ENCODE measurements around the gene MRPL19.
A peak's percentile ranks its signal among the peaks of the same experiment; 100 is the strongest.

MRPL19 gene

DNA sequence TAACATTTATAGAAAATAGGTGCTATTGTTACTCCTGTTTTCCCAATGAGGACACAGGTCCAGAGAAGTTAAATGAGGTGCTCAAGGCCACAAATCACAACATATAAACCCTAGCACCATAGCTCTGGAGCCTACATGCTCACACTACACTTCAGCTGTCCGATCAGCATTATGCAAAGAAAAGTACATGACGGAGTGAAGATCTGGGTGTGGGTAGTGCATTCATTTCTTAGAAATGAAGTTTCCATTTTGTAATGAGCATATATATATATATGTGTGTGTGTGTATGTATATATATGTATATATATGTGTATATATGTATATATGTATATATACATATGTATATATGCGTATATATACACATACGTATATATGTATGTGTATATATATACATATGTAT, 30.2 kb upstream of the MRPL19 start:
- DNase-seq (ENCODE audit: low read depth), result no peak

DNA sequence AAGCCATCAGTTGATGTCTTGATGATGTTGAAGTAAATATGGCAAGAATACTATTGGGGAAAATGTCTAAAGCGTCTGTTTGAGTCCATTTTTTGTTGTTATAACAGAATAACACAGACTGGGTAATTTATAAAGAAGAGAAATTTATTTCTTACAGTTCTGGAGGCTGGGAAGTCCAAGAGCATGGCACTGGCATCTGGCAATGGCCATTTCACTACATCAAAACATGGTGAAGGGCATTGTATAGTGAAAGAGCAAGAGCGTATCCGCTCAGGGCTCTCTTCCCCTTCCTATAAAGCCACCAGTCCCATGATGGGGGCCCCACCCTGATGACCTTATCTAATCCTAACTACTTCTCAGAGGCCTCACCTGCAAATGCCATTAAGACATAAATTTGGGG, 29.6 kb upstream of the MRPL19 start:
- DNase-seq (ENCODE audit: low read depth), result no peak

DNA sequence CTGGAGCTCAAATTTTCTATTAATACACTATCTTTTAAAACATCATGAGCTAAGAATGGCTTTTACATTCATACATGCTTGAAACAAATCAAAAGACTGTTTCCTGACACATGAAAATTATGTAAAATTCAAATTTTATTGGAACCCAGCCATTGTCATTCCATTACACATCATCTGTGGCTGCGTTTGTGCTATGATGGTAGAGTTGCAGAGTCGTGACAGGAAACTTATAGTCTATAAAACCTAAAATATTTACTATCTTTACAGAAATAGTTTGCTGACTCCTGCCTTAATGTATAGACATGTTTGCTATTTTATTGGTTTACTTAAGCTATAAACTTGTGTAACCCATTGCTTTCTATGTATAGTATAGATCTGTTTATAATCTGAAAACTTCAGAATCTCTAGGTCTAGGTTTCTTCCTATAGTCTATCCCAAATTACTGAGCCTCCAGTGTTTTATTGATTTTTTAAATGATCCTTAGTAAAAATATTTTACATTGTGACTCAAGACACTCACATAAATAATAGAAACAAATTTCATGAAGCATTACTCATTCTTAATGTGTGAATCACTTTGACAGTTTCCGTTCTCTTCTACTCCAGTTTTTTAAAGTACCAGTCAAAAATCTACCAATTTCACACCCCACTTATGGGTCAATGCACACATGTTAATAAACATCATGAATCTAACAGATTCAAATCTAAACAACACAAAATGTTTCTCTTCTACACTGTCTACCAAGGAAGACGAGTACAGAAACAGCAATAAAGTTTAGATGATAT, 26.4 kb upstream of the MRPL19 start:
- no peak for DNase-seq (ENCODE audit: low read depth)

DNA sequence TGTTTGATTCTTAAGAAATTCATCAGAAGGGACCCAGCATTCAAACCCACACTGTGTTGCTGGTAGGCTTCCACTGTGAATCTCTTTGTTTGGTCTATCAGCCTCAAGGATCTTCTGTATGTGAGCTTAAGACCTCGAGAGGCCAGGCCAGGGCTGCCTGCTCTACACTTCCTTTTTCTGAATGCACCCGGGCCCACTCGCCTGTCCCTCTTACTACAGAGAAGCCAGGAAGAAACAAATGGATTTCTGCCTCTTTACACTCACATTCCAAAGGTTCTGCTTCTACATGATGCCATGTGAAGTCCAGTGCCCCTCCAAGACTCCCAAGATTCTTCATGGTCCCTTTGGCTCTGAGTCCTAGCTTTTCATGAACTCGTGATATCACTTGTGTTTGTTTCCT, 25.4 kb upstream of the MRPL19 start:
- DNase-seq (ENCODE audit: low read depth), result no peak

DNA sequence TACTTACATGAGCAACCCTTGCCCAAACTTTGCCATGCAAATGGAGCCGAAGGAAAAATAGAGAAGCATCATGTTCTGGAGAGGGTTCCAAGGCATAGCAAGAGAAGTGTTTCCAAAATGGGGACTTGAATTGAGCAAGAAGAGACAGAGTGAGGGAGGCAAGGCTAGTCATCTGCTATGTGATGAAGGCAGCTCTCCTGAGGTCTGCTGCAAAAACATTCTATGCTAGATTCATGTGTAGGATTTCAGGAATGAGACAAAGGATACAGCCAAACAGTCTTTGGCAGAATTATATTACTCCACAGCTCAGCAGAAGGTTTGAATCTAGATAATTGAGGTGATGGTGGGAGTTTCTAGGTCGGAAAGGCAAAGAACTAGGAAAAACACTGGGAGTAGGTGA, 24.1 kb upstream of the MRPL19 start:
- DNase-seq (ENCODE audit: low read depth), result no peak

DNA sequence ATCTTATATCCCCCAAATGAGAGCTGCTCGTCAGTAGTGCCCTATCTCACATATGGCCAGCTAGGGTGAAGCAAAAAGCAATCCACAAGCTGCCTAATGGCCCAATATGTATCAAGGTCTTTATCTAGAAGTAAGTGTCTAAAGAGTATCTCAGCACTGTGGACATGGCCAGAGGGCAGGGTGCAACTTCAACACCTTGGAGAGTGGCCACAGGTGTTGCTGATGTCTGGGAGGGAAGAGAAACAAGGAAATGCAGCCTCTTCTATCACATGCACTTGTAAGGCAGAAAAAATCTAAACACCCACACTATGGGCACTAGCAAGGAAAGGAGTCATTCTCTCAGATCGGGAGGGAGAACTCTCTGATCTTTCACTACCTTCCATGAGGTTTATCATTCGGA, 23.7 kb upstream of the MRPL19 start:
- DNase-seq (ENCODE audit: low read depth), result no peak

DNA sequence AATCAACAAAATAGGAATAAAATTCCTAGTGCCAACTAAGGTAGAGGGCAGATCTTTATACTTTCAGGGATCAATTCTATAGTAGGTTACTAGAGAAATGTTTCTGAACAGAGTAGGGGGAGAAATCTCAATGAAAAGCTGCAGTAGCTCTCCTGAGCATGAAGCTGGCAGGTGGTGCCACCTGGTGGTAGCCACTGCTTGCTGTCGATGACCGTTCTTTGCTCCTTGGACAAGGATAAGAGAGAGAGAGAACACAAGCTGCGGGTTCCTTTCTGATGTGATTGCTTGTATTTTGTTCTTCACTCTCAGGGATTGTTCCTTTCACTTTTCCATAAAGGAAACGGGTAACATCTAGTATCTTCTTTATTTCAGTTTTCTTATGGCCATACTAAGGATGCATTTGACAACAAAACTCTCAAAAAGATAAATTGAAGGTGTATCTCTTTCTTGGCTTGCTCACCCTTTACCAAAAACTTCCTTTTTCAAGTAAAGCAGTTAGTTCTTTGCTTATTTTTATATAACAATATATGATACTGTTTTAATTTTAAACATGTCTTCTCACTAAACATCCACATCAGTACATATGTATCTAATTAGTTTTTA, 18.6 kb upstream of the MRPL19 start:
- peak; percentile 23 for DNase-seq (ENCODE audit: low read depth)

DNA sequence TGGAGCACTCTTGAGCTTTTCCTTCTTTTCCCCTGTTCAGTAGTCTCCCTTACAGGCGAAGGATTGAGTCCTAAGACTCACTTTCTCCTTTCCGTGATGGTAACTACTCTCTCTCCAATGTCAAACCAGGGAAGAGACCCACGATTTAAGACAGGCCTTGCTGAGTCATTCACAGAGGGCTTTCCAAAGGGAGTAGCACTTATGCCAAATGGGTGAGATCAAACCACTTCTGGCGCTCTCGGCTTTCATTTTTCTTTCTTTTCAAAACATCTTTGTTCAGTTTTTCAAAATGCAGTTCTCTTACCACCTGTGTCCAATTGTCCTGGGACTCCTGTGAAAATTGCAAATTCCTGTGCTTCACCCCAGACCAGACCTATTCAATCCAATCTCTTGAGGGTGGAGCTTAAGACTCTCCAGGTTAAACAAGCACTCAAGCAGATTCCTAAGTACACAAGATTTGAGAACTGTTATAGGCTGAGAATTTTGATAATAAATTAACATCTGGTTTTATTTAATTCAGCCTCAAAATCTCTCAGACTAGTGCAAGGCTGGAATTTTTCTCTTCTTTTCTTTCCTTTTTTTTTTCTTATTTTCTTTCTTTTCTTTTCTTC, 14.4 kb upstream of the MRPL19 start:
- DNase-seq (ENCODE audit: low read depth), result no peak

DNA sequence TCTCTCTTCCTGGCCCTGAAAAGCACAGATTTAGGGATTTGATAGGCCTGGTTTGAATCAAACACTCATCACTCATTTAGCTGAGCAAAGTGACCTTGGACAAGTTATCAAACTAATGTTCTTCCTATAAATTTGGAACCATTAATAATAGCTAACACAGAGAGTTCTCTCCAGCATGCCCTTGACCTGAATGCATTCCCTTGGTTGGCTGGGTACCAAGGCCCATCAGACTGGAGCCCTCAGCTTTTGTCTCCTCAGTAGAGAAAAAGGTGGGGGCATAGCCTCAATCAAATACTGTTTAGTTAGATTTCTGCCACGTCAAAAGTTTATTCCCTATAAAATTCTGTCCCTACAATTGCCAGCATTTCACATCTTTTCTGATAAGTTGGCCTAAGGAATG, 13.8 kb upstream of the MRPL19 start:
- DNase-seq (ENCODE audit: low read depth), result no peak

DNA sequence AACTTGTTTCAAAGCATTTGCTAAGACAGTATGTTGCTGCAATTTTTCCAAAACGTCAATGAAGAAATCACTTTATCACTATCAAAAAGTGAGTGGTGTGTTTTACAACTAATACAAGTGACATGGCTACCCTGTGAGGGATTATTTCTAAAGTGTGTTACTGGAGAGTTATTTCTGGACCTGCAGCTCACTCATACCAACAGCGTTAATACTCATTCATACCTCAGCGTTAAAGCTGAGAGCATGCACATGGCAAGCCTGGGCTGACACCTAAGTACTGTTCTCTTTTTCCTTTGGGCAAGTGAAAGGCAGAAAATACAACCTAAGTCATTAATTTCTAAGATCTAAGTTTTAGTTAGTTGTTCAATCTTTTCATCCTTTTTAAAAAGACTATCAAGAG, 13.0 kb upstream of the MRPL19 start:
- DNase-seq (ENCODE audit: low read depth), result no peak

DNA sequence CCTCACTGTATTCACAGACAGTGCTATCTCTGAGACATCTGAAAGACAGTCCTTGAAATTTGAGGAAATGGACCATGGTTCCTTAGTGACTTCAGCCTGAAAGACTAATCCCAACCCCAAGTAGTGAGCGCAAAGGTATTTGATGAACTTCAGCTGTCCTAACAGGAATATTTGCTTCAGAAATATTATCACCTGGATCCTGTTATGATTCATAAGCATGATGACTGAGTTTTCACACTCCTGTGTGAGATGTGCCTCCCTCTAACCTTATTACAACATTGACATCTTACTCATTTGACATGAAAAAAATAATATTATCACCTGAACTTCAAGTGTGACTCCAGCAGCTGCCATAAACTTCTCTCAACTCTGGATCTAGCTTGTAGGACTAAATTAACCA, 11.6 kb upstream of the MRPL19 start:
- DNase-seq (ENCODE audit: low read depth), result no peak

DNA sequence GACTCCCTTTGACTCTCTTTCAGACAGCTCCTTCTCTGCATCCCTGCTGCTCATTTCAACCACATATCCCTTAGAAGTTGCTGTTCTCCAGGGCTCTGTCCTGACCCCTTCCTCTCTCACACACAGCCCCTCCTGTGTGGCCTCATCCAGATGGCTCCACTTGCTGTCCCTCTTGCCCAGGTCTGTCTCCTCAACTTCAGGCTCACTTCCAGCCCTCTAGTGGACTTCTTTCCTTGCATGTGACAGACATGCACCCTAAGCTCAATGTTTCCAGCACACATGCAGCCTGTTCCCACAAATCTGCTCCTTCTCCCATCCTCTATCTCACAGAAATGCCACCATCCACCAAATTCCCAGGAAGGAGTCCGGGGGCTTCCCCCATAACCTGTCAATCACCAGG, 9.0 kb upstream of the MRPL19 start:
- no peak for DNase-seq (ENCODE audit: low read depth)

DNA sequence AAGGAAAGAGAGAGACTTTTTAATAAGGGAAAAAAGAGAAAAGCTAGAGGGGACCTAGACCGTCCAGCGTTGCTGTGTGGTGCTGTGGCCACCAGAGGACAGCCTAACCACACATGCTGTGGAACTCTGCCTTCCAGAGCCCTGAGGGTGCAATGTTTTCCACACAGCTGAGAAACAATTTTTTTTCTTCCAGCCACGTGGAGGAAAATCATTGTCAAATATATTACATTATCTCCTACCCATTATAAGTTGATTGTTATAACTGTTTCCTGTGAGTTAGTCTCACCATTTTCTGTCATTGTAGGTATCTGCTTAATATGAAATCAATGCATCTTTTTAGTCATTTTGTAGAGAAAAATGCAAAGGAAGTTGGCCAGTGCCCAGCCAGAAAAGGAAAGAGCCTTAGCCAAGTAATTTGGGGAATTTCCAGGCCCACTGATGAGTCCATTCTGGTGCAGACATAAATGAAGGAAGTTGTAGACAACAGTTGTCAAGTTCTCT, 5.9 kb upstream of the MRPL19 start:
- peak; percentile 31 for DNase-seq (ENCODE audit: low read depth)

DNA sequence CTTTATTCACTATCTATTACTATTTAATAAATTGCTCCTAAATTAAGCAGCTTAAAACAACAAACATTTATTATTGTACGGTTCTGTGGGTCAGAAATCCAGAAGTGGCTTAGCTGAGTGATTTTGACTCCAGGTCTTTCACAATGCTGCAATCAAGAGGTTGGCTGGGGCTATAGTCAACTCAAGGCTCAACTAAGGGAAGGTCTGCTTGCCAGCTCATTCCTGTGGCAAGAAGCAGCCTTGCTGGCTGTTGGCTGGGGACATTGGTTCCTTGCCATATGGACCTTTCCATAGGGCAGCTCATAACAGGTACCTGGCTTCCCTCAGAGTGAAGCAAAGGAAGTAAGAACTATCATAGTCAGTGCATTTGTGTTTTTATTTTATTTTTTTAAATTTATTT, 5.0 kb upstream of the MRPL19 start:
- no peak for DNase-seq (ENCODE audit: low read depth)

DNA sequence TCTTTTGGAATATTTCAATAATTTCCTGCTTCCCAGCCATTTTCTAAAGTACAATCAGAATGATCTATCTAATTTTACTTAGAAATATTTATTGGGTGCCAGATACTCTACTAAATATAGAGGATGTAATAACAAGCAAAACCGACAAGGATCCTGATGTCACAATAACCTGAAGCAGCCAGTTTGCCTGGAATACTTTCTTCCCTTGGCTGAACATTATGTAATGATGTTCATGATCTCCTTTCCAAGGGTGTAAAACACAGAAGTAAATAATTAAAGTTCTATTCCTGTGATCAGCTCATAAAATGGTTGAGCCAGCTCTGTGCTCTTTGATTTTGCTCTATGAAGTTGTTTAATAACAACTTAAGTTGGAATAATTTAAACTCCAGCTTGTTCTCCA, 2.6 kb upstream of the MRPL19 start:
- no peak for DNase-seq (ENCODE audit: low read depth)

DNA sequence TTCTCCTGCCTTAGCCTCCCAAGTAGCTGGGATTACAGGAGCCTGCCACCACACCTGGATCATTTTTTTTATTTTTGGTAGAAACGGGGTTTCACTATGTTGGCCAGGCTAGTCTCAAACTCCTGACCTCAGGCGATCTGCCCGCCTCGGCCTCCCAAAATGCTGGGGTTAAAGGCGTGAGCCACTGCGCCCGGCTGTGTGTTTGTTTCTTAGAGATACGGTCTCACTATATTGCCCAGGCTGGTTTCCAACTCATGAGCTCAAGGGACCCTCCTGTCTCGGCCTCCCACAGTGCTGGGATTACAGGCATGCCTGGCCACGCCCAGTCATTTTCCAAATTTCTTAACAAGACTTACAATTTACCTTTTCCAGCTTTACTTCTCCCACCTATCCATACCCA, 940 bp upstream of the MRPL19 start:
- no peak for DNase-seq (ENCODE audit: low read depth)

DNA sequence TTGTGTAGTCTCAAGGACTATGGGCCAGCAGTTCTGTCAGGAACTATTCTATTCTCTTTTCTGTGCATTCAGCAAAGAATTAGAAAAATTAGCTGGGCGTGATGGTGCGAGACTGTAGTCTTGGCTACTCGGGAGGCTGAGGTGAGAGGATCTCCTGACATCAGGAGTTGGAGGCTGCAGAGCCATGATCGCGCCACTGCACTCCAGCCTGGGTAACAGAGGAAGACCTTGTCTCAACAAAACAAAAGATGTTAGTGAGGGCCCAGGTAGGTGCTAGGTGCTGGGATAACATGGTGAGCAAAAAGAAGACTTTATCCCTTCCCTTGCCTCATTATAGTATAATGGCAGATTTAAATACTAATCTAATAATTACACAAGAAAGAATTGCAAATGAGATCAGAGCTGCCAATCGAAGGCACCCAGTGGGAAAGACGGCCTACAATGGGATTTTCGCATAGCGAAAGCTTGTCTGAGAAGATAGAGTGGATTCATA, 447 bp upstream of the MRPL19 start:
- no peak for DNase-seq (ENCODE audit: low read depth)

DNA sequence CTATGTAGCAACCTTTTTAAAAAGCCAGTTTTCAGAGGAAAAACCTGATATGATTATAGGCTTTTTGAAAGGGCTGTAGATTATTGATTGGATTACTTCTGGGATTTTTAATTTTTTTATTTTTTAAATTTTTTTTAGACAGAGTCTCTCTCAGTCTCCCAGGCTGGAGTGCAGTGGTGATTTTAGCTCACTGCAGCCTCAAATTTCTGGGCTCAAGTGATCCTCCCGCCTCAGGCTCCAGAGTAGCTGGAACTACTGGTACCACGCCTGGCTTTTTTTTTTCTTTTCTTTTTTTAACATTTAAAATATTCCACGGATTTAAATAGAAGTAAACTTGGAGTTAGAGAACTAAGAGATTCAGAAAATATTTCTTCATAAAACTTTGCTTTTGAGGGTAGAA, 1.2 kb downstream of the MRPL19 start:
- no peak for DNase-seq (ENCODE audit: low read depth)

DNA sequence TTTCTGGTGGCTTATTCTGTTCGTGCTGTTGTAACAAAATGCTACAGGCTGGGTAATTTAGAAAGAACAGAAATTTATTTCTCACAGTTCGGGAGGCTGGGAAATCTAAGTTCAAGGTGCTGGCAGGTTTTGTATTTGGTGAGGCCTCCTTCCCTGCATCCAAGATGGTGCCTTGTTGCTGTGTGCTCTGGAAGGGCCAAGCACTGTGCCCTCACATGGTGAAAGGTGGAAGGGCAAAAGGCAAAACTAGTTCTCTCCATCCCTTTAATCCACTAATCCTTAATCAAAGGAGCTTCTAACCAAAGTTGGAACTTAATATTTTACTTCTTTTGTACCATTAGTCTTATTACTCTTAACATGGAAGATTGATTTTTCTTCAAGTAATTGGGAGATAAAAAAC, 7.4 kb downstream of the MRPL19 start:
- no peak for DNase-seq (ENCODE audit: low read depth)

DNA sequence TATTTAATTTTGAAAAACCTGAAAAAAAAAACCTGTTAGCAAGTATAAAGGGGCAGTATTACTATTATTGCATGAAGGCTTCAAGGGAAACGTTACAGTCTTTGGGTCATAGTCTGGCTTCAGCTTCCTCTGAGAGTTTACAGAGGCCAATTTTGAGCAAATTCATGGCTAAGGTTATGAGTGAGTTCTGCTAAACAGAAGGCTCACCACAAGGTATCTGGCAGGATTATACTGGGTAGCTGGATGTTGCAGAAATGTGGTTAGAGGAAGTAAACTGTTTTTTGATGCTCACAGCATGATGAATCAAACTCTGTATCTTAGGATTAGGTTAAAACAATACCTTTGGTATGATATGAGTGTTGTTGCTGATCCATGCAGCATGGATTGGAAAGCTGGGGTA, 9.3 kb downstream of the MRPL19 start:
- no peak for DNase-seq (ENCODE audit: low read depth)

DNA sequence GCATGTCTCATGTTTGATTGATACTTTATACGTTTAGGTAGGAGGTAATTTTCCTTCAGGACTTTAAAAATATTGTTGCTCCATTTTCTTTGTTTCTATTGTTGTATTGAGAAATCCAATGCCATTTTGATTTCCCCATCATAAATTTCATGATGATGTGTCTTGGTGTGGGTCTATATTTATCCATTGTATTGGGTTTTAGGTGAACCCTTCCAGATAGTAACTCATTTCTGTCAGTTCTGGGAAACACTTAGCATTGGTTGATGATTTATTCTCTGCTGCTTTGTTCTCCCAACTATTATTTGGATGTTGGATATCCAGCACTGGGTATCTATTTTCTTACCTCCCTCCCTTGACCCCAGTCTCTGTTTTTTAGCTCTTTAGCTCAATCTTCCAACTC, 10.0 kb downstream of the MRPL19 start:
- DNase-seq (ENCODE audit: low read depth), result no peak

DNA sequence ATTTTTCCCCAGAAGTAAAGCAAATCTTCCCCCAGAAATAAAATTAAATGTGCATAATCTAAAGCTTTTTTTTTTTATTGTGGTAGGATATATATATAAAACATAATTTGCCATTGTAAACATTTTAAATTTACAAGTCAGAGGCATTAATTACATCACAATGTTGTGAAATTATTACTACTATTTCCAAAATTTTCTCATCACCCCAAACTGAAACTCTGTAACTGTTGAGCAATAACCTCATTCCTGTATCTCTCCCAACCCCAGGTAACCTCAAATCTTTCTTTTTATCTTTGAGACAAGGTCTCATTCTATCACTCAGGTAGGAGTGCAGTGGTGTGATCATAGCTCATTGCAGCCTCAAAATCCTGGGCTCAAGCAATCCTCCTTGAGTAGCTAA, 11.2 kb downstream of the MRPL19 start:
- no peak for DNase-seq (ENCODE audit: low read depth)

DNA sequence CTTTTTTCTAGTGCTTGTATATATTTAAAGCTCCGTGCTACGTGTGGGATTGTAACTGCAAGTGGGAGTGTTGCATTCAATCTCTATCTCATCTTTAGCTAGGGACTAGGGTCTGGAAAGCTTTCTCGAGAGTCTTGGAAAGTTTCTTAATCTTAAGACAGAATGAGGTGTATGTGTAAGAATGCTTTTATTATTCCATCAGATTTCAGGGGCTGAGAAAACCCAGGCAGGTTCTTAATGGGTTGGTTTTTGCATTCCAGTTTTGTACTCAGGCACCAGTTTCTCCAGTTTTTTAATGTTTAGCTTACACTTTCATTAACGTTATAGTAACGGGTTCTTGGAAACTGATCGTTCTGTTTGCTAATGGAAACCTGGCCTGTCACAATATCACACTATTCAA, 20.3 kb downstream of the MRPL19 start:
- DNase-seq (ENCODE audit: low read depth), result no peak
